HT-29 (cell line): ENCODE data around the gene FBXO28. TPM values are rescaled to one million over a fixed set of nuclear protein-coding genes. Genes with fewer than 3 reads are reported as not detected.
"Not testable (repeated sequence)": the region's sequence is repeated elsewhere in the genome, so short reads cannot be mapped to it uniquely, and the experiment has no call there.

Source experiments
- DNase-seq: peaks from one replicate; pipeline ENCODE4 v3.0.0-alpha.2; 2015; ENCODE audit warnings: low spot score
- small RNA-seq: library from RNA; depleted of rRNA; stranded (forward); fragments of <200 nt; gene quantifications from one replicate; pipeline ENCODE3, GENCODE V24; 2014
- total RNA-seq: library from RNA; depleted of rRNA; stranded (reverse); fragments of >200 nt; shearing (Covaris generic); gene quantifications from 2 replicates; pipeline ENCODE4 v1.2.3, GENCODE V29; 2014; rRNA removed

Gene FBXO28
- total RNA-seq, 1 experiment from 2014 or later = 34.6 TPM

DNA sequence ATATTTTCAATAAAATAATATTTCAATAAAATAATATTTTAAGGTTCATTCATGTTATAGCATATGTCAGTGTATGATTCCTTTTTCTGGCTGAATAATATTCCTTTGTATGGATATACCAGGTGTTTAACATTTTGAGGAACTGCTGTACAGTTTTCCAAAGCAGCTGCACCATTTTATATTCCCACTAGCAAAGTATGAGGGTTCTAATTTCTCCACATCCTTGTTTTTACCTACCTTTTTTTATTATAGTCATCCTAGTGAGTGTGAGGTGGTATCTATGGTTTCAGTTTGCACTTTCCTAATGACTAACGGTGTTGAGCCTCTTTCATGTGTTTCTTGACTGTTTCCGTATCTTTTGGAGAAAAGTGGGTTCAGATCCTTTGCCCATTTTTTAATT is 74.4 kb downstream of the FBXO28 start:
- no peak for DNase-seq

GRCh38 chr1:224189561-224189960 is 75.7 kb downstream of the FBXO28 start:
- DNase-seq = no peak

DNA sequence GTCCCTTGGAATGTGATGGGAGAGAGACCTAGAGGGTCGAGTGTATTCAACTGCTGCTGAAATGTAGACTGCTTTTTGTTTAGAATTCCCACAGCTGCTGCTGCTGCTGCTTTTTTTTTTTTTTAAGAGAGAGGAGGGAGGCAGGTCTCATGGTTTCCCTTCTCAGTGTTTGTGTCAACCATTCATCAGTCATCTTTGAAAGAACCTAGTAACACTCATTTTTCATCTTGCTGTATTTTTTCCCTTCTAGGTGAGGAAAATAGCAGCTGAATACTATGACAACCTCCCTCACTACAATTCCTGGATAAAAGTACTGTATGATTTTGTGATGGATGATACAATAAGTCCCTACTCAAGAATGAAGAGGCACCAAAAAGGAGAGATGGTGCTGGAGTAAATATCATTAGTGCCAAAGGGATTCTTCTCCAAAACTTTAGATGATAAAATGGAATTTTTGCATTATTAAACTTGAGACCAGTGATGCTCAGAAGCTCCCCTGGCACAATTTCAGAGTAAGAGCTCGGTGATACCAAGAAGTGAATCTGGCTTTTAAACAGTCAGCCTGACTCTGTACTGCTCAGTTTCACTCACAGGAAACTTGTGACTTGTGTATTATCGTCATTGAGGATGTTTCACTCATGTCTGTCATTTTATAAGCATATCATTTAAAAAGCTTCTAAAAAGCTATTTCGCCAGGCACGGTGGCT is 78.3 kb downstream of the FBXO28 start:
- DNase-seq = no peak

GRCh38 chr1:224193319-224193966 is 79.5 kb downstream of the FBXO28 start:
- no peak for DNase-seq

DNA sequence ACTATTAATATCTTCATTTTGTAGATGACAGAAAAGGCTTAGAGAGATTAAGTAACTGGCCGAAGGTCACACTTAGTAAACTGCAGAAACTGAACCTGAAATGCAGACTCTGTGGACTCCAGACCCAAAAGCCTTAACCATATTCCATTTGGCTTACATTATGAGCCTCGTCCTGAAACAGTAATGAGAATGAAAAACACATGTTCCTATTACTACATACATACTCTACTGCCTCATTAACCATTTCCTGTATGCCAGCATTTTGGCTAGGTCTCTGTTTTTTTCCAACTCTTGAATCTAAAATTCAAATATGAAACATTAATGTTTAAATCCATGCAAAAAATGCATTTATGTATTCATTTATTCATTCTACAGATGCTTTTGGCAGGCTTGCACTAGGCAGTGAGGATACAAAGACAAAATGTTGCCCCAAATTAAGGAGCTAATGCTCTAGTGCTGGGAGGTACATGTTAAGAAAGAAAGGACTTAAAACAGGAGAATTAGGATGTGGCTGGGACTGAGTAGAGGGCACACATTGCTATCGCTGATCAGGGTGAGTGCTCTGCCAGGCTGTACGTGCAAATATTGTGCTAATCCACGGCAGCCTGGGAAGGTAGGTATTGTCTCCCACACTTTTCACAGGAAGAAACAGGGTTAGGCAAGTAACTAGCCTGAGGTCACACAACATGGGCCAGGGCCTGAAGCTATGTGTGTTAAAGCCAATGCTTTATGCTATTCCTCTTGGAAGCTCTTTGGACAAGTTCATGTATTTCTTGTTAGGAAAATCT is 83.1 kb downstream of the FBXO28 start:
- DNase-seq = no peak

DNA sequence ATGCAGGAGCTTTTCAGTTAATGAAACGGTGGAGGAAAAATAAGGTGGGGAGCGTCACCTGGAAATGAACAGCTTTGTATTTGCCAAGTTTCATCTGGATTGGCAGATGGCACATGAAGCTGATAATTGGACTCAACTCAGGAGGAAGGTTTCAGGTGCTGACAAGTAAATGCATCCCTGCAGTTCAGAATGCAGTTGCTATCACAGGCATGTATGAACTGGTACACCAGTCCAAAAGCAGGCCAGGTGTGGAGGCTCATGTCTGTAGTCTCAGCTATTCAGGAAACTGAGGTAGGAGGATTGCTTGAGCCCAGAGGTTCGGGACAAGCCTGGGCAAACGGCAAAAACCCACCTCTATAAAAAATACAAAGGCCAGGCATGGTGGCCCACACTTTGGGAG is 84.7 kb downstream of the FBXO28 start:
- no peak for DNase-seq

- DNase-seq = peak; percentile 59
These were observed 85.8 kb downstream of the FBXO28 start for GRCh38 chr1:224199679-224200078.

DNA sequence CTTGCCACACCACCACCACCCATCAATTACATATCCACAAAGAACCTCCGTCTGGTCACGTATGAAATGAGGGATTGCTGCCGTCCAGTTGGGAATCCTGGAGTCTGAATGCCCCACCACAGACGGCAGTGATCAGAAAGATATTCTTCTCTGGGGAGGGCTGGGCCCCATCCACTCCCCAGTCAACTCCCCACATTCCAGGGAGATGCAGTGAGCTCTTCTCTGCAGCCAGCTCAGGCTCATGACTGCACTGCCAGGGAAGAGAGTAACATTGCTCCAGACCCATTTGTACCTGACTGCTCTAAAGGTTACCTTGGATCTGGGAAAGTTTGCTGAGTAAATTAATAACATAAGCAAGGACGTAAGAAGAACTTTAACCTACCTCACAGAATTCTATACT is 87.5 kb downstream of the FBXO28 start:
- DNase-seq = no peak

- no peak for DNase-seq
These were observed 87.9 kb downstream of the FBXO28 start for GRCh38 chr1:224201853-224202252.

GRCh38 chr1:224203243-224204016 is 89.5 kb downstream of the FBXO28 start:
- DNase-seq = peak; percentile 19

DNA sequence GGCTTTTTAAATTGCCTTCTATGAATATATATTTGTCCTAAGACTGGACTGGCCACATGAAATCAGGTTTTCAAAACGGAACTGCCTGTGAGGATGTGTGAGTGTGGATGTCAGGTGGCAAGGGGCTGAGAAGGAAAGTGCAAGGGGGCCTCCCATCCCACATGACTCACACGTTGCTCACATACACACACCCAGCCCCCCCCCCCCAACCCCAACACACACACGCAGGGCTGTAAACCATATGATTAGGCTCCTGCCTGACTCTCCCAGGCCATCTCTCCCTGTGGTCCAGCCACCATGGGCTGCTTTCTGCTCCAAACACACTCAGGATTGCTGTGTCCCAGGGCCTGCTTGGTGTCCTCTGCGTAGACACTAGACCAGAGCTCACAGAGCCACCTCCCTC is 91.5 kb downstream of the FBXO28 start:
- peak; percentile 45 for DNase-seq

DNA sequence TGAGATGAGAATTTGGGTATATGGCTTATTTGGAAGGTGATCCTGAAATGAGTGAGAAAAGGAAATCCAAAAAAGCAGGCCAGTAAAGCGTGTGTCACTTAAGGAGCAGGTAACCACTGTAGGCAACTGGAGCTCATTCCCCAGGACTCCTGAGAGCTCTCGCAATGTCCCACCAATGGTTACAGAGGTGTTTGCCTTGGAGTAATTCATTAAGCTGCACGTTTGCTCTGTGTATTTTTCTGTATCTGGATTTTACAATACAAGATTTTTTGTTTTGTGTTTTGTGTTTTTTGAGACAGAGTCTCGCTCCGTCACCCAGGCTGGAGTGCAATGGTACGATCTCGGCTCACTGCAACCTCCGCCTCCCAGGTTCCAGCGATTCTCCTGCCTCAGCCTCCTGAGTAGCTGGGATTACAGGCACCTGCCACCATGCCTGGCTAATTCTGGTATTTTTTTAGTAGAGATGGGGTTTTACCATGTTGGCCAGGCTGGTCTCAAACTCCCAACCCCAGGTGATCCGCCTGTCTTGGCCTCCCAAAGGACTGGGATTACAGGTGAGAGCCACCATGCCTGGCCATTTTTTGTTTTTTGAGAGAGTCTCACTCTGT is 92.1 kb downstream of the FBXO28 start:
- DNase-seq = not testable (repeated sequence)

DNA sequence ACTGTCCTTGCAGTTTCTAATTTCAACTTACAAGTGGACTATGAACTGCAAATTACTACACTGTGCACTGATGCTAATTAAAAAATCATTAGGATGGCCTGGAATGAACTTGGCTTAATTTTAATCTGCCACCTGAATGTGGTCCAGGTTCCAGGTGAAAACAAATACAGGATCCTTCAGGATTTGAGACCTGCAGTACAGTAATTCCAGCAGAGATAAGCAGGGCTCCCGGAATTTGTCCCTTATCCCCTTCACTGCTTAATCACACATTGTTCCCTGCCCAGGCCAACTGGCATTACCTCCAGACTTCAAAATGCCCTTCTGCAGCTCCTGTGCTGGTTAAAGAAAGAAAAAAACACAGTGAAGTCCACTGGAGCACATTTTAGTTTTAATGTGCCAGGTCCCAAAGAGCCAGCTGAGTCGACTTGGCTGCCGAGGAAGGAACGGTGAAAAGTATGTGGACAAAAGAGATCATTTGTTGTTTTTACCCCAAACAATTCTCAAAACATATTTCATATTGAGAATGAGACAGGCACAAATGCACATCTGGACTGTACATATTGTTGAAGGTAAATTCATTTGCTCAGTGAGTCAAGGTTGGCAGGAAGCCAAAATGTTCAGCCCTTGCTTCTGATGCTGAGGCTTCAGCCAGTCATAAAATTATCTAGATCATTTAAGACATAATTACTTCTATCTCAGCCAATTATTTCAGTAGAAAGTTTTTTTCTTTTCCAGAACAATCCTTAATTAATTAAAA is 97.5 kb downstream of the FBXO28 start:
- DNase-seq = peak; percentile 84

Small RNAs within 50 kb of the gene (small RNA-seq; reads per million reads assigned to genes)
- gene AC092809.3 (not detected), gene RF00139 (not detected), gene RN7SKP49 (not detected)

Other genes with a start within 250 kb of the FBXO28 start
- gene DEGS1, start 69.1 kb downstream of the FBXO28 start, total RNA-seq = 5.8 and 9.9 TPM in 2 replicates
- gene NVL, start 216.1 kb downstream of the FBXO28 start, total RNA-seq = 9.1 and 12.2 TPM in 2 replicates
- gene CNIH4, start 242.8 kb downstream of the FBXO28 start, total RNA-seq = 34.5 and 34.7 TPM in 2 replicates